GM19455 (cell line): Measurements from ENCODE around the gene DDAH2.

ENCODE experiments used
- ATAC-seq: cut with Tn5 transposase; IDR thresholded peaks from one replicate; pipeline ENCODE4 v1.9.1; 2021; ENCODE audit not compliant: unreplicated experiment

DDAH2 gene

GRCh38 chr6:31733734-31734133 is 4.6 kb upstream of the DDAH2 start:
- no peak for ATAC-seq

GRCh38 chr6:31732029-31732428 is 2.9 kb upstream of the DDAH2 start:
- no peak for ATAC-seq

GRCh38 chr6:31730631-31731086 is 1.6 kb upstream of the DDAH2 start:
- no peak for ATAC-seq

GRCh38 chr6:31729979-31730630 is 1.0 kb upstream of the DDAH2 start:
- peak; percentile 35 for ATAC-seq

GRCh38 chr6:31729515-31729978 is 448 bp upstream of the DDAH2 start:
- peak; percentile 42 for ATAC-seq

- no peak for ATAC-seq
Observed at GRCh38 chr6:31727717-31728671, 1.1 kb downstream of the DDAH2 start.

- ATAC-seq = no peak
Observed at GRCh38 chr6:31727034-31727716, 1.9 kb downstream of the DDAH2 start.

GRCh38 chr6:31725502-31726350 is 3.4 kb downstream of the DDAH2 start:
- ATAC-seq = no peak

- ATAC-seq = no peak
Observed at GRCh38 chr6:31723980-31724691, 5.0 kb downstream of the DDAH2 start.

- no peak for ATAC-seq
Observed at GRCh38 chr6:31723245-31723979, 5.7 kb downstream of the DDAH2 start, which contains the start of gene MPIG6B. Gene MPIG6B (plus strand): TSS chr6:31723373. CDS start chr6:31723384, 11 bp downstream.

GRCh38 chr6:31722173-31722572 is 6.9 kb downstream of the DDAH2 start:
- no peak for ATAC-seq

- ATAC-seq = no peak
Observed at GRCh38 chr6:31721351-31722020, 7.6 kb downstream of the DDAH2 start, which contains the start of gene LY6G6C. Gene LY6G6C (minus strand): TSS chr6:31721746. CDS start chr6:31721679, 67 bp downstream.

GRCh38 chr6:31720196-31720770 is 8.8 kb downstream of the DDAH2 start:
- ATAC-seq = no peak

- no peak for ATAC-seq
Observed at GRCh38 chr6:31719001-31719400, 10.1 kb downstream of the DDAH2 start.

GRCh38 chr6:31718265-31718664 is 10.8 kb downstream of the DDAH2 start:
- no peak for ATAC-seq

GRCh38 chr6:31717499-31718222 is 11.4 kb downstream of the DDAH2 start:
- no peak for ATAC-seq
